ENCODE measurements around the gene CALN1.

DNA sequence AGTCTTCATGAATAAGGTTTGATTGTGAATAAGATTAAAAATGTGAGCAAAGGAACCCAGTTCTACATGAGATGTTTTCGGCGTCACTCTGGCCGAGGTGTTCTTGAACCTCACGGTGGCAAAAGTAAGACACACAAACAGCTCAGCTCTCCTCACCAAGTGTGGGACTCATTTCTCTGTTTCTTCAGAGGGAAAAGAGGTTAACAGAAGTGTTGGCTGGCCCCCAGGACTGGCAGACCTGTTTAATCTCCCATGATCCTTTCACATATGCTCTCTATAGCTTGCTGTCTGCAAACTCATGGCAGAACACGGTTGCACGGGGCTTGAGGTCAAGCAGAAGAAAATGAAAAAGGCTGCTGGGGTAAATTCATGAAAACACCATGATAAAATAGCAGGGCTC lies 394.4 kb downstream of the CALN1 start:
- TF ChIP-seq, protein P1, sequence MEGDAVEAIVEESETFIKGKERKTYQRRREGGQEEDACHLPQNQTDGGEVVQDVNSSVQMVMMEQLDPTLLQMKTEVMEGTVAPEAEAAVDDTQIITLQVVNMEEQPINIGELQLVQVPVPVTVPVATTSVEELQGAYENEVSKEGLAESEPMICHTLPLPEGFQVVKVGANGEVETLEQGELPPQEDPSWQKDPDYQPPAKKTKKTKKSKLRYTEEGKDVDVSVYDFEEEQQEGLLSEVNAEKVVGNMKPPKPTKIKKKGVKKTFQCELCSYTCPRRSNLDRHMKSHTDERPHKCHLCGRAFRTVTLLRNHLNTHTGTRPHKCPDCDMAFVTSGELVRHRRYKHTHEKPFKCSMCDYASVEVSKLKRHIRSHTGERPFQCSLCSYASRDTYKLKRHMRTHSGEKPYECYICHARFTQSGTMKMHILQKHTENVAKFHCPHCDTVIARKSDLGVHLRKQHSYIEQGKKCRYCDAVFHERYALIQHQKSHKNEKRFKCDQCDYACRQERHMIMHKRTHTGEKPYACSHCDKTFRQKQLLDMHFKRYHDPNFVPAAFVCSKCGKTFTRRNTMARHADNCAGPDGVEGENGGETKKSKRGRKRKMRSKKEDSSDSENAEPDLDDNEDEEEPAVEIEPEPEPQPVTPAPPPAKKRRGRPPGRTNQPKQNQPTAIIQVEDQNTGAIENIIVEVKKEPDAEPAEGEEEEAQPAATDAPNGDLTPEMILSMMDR (IDR thresholded peaks at IDR 0.05): no peak
- no peak for TF ChIP-seq TCF7L2 (IDR thresholded peaks at IDR 0.05; ENCODE audit: low read depth, low read length)

Measured in Panc1 (cell line).